Activated T-cell treated with anti-CD3 and anti-CD28 coated beads, Interleukin-2, amount 50 U/mL, for 24 hours (primary cell): Measurements from ENCODE around the gene MGAT3.
"Not testable (repeated sequence)": the region's sequence is repeated elsewhere in the genome, so short reads cannot be mapped to it uniquely, and the experiment has no call there.

Source experiments
- DNase-seq: peaks from one replicate; pipeline ENCODE4 v3.0.0-alpha.2; 2020
- H3K27ac Mint-ChIP-seq: 2 replicates; pipeline ENCODE4 v1.8.0; 2020; ENCODE audit warnings: mild to moderate bottlenecking, mixed read lengths
- H3K27me3 Mint-ChIP-seq: 2 replicates; pipeline ENCODE4 v1.8.0; 2020; ENCODE audit warnings: mixed read lengths
- H3K36me3 Mint-ChIP-seq: 2 replicates; pipeline ENCODE4 v1.8.0; 2020; ENCODE audit warnings: low read depth, mixed read lengths
- H3K4me1 Mint-ChIP-seq: 2 replicates; pipeline ENCODE4 v1.8.0; 2020; ENCODE audit warnings: low read depth, mixed read lengths
- H3K4me3 Mint-ChIP-seq: 2 replicates; pipeline ENCODE4 v1.8.0; 2020; ENCODE audit warnings: mild to moderate bottlenecking, moderate library complexity, mixed read lengths
- H3K9me3 Mint-ChIP-seq: 2 replicates; pipeline ENCODE4 v1.8.0; 2020; ENCODE audit warnings: mixed read lengths

MGAT3 gene

DNA sequence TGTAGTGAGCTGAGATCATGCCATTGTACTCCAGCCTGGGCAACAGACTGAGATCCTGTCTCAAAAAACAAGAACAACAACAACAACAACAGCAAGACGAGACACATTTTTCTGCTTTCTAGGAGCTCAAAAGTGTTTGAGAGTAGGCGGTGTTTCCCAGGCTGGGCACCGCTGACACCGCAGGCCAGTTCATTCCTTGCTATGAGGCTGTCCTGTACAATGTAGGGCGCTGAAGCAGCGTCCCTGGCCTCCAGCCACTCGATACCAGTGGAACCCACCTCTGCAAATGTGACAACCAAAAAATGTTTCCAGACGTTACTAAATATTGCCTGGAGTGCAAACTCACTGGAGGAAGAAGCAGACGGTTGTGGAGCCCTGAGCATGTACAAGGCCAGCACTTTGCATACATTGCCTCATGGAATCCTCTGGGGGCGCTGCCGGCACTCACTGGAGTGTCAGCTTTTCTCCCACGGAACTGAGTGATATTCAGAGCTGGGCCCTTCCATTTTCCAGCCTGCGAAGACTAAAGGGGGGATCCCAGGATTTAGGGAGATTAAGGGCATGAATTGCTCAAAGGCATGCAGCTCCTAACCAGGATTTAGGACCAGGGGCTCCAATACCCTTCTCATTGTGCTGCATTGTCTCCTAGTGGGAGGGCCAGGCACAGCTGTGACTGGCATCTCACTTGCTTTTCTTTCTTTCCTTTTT, 39.5 kb downstream of the MGAT3 start:
- Mint-ChIP-seq H3K27ac (no peak overlapping the region), H3K4me1 (peaks cover 7% of the 10 kb centered on the region), H3K9me3 (no peaks in the 10 kb centered on the region), H3K27me3 (no peaks in the 10 kb centered on the region), H3K36me3 (no peaks in the 10 kb centered on the region), H3K4me3 (no peak overlapping the region)
- peak; percentile 73 for DNase-seq

DNA sequence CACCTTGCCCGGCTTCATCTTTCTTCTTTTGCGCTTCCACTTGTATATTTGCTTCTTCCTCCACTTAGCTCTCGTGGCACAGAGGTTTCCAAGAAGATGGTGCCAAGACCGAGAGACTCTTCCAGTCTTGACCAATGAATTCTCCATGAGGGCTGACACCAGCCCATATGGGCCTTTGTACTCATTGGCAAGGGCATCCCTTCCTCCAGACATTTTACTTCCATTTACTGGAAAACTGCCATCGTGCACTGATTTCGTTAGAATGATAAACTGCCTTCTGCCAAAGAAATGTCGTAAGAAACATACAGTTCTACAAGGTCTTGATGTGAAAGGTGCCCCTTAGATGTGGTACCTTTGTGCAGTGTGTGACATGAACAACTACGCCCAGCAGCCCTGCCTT, 40.6 kb downstream of the MGAT3 start:
- H3K27me3 Mint-ChIP-seq, result no peaks in the 10 kb centered on the region
- H3K4me1 Mint-ChIP-seq, result peaks cover 11% of the 10 kb centered on the region
- DNase-seq, result no peak
- no peak overlapping the region for H3K27ac Mint-ChIP-seq
- peaks cover 3% of the 10 kb centered on the region for H3K36me3 Mint-ChIP-seq
- H3K9me3 Mint-ChIP-seq, result no peaks in the 10 kb centered on the region
- H3K4me3 Mint-ChIP-seq, result no peak overlapping the region

DNA sequence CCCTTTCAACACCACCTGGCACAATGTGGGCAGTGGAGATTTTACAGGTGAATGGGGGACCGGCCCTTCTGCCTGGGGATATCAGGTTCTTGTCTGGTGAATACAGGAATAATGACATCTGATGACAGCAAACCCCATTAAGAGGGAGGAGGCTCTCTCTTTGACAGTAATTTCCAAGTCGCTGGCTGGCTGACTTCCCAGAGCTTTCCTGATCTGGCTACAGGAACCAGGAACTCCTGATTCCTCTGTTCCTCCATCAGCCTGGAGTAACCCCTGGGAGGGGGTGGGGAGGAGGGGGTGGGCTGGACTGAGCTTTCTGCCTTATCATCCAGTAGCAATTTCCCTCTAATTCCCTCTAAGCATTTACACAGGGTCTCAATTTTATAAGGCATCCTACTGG, 41.6 kb downstream of the MGAT3 start:
- Mint-ChIP-seq H3K4me3 (no peak overlapping the region), H3K4me1 (peaks cover 13% of the 10 kb centered on the region), H3K27ac (no peak overlapping the region), H3K27me3 (no peaks in the 10 kb centered on the region), H3K9me3 (no peaks in the 10 kb centered on the region), H3K36me3 (peaks cover 11% of the 10 kb centered on the region)
- no peak for DNase-seq

DNA sequence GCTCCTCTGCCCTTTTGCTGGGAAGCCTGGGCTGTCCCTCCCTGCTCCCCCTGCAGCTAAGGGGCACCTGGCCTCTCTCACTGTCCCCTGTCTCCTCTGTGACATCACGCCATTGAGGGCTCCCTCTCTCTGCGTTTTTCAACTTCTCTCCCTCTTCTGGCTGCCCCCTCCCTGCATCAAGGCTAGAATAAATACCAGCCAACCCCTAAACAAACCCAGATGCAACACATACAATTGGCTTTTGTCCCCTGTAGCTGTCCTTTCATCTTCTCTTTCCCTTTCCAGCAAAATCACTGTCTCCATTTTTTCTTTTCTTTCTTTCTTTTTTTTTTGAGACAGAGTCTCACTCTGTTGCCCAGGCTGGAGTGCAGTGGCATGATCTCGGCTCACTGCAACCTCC, 42.0 kb downstream of the MGAT3 start:
- Mint-ChIP-seq H3K4me1 (peaks cover 15% of the 10 kb centered on the region), H3K4me3 (no peak overlapping the region), H3K36me3 (peaks cover 16% of the 10 kb centered on the region), H3K27ac (no peak overlapping the region), H3K27me3 (no peaks in the 10 kb centered on the region), H3K9me3 (no peaks in the 10 kb centered on the region)
- DNase-seq, result no peak

DNA sequence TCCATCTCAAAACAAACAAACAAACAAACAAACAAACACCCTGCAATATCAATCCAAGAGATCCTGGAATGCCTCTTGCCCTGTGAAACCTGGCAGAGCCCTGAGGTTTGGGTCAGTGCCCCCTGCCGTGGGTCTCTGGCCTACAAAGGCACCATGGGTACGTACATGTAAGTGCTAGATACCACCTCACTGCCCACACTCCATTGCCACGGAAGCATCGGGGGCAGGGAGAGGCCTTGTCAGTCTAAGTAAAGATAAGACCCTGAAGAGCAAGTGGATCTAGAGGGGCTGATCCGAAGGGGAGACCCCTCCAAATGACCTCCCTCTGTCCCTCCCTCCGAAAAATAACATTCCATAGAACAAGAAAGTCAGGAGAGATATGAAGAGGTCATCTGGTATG, 43.3 kb downstream of the MGAT3 start:
- no peak for DNase-seq
- Mint-ChIP-seq H3K27me3 (no peaks in the 10 kb centered on the region), H3K4me1 (peaks cover 25% of the 10 kb centered on the region), H3K4me3 (no peak overlapping the region), H3K9me3 (no peaks in the 10 kb centered on the region), H3K36me3 (peaks cover 26% of the 10 kb centered on the region), H3K27ac (no peak overlapping the region)

DNA sequence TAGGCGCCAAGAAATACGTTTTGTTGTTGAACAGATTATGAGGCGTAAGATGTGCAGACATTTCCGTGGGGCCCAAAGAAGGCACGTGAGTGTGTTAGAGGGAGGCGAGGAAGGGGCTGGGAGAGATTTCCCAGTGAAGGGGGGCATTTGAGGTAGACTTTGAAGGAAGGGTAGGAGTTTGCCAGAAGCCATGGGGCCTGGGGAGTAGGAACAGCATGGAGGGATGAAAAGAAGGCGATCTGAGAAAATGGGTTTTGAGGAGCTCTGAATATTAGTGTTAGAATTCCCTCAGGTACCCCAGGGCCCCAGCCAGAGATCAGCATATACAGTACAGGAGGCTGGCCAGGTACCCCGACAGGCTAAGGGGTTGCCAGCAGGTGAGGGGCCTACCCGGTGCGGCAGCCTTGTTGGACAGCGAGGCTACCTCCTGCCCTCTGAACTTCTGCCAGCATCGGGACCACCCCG, 44.9 kb downstream of the MGAT3 start:
- H3K4me1 Mint-ChIP-seq, result peaks cover 36% of the 10 kb centered on the region
- no peaks in the 10 kb centered on the region for H3K27me3 Mint-ChIP-seq
- DNase-seq, result no peak
- peaks cover 41% of the 10 kb centered on the region for H3K36me3 Mint-ChIP-seq
- peak overlapping the region; percentile 98 for H3K27ac Mint-ChIP-seq
- peak overlapping the region; percentile 85 for H3K4me3 Mint-ChIP-seq
- no peaks in the 10 kb centered on the region for H3K9me3 Mint-ChIP-seq

DNA sequence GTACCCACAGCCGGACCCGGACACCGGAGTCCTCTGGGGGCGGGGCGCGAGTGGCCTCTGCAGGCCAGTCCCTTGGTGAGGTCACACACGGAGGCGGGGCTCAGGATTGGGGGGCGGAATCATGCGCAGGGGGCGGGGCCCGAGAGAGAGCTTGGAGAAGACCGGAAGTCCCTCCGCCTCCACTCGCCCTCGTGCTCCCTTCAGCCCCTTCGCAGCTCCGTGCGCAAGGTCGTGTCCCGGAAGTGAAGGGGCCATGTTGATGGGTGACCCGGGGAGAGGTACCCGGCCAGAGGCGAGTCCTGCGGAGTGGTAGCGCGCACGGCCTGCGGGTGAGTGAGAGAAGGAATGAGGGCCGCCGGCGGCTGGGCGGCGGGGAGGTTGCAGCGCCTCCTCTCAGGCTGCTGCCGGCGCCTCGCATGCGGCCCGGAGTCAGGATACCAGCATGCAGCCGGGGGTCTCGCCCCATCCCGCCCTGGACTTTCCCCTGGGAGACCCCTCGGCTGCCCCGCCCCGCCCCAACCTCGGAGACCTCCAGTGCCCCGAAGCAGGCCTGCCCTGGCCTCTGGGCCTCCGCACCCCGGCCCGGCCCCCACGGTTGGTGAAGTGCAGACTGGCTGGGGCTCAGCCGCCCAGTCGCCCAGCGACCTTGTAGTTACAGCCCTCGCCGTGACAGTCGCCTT, 45.4 kb downstream of the MGAT3 start, which contains the start of gene MIEF1:
MIEF1 (plus strand) TSS at position 182 of the 680 bp plus-strand sequence. CDS start 9,005 bp downstream, outside the sequence.
- peaks cover 40% of the 10 kb centered on the region for H3K4me1 Mint-ChIP-seq
- peak within 1 kb of the TSS; percentile 85 for H3K4me3 Mint-ChIP-seq
- H3K36me3 Mint-ChIP-seq, result peaks cover 47% of the 10 kb centered on the region
- DNase-seq, result peak; percentile 94
- peak within 1 kb of the TSS; percentile 98 for H3K27ac Mint-ChIP-seq
- H3K9me3 Mint-ChIP-seq, result no peaks in the 10 kb centered on the region
- no peaks in the 10 kb centered on the region for H3K27me3 Mint-ChIP-seq

DNA sequence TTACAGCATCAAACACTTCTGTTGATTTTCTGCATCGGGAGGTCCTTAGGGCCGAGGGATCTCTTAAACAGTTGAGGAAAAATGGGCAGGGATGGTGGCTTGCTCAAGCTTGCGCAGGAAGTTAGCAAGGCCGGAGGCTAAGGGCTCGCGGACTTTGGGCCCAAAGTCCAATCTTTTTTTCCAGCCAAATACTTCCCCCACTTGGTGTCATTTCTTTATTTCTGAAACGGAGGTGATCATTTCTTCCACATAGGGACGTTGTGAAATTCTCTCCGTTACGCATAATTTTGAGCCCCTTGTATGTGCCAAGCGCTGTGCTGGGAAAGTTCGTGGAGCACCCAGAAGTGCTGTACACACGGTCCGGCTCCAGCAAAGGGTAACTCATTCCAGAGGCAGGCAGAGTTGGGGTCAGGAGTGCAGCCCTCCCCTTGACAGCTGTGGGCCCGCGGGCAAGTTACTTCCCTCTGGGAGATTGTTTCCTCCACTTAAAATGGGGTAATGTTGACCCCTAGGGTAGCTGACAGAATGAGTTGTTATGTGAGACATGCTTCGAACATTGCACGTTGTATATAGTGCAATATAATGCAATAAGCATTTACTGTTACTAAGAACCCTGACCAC, 46.1 kb downstream of the MGAT3 start:
- Mint-ChIP-seq H3K27me3 (no peaks in the 10 kb centered on the region), H3K4me1 (peaks cover 39% of the 10 kb centered on the region), H3K9me3 (no peaks in the 10 kb centered on the region), H3K36me3 (peaks cover 51% of the 10 kb centered on the region), H3K4me3 (peak overlapping the region; percentile 85), H3K27ac (peak overlapping the region; percentile 98)
- no peak for DNase-seq

DNA sequence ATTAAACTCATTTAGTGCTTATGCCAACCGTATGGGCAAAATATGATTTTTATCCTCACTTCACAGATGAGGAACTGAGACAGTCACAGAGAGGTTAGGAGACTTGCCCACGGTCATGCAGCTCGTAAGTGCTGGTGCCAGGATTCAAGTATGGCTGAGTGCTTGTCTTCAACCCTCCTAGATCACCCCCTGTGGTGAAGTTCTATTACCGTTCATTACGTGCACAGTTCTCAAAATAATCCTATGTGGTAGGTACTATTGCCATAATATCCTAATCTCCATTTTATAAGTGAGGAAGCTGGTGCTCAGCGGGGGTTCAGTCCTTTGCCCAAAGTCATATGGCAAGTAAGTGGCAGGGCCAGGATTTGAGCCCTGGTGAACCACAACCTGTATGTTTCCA, 46.8 kb downstream of the MGAT3 start:
- no peak for DNase-seq
- Mint-ChIP-seq H3K27me3 (no peaks in the 10 kb centered on the region), H3K27ac (peak overlapping the region; percentile 98), H3K36me3 (peaks cover 59% of the 10 kb centered on the region), H3K9me3 (no peaks in the 10 kb centered on the region), H3K4me3 (peak overlapping the region; percentile 85), H3K4me1 (peaks cover 44% of the 10 kb centered on the region)

DNA sequence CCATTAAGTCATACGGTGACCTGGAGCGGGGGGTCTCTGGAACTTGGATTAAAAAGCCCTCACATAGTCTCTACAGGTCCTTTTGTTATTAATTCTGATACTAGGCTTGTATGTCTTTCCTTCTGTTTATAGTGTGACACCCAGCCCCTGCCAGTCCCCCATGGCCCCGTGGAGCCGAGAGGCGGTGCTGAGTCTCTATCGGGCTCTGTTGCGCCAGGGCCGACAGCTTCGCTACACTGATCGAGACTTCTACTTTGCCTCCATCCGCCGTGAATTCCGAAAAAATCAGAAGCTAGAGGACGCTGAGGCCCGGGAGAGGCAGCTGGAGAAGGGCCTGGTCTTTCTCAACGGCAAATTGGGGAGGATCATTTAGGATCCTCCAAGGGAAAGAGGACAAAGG, 47.3 kb downstream of the MGAT3 start:
- peaks cover 45% of the 10 kb centered on the region for H3K4me1 Mint-ChIP-seq
- no peak for DNase-seq
- H3K36me3 Mint-ChIP-seq, result peaks cover 62% of the 10 kb centered on the region

DNA sequence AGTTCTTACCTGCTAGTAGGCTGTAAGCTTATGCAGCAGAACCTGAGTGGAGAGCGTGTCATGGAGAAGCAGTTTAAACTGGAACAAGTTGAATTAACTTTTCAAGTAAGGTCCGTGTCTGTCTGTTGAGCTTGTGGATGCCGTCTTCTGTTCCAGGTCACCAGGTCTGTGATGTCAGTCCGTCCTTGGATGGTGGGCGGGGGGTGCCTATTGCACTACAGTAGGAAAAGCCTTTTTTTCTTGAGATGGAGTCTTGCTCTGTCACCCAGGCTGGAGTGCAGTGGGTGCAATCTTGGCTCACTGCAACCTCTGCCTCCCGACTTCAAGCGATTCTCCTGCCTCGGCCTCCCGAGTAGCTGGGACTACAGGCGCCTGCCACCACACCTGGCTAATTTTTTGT, 50.2 kb downstream of the MGAT3 start:
- peak overlapping the region; percentile 54 for H3K27ac Mint-ChIP-seq

More for the DNA sequence above, 47.3 kb downstream of the MGAT3 start:
- H3K9me3 Mint-ChIP-seq, result no peaks in the 10 kb centered on the region
- no peaks in the 10 kb centered on the region for H3K27me3 Mint-ChIP-seq
- H3K4me3 Mint-ChIP-seq, result peak overlapping the region; percentile 85
- H3K27ac Mint-ChIP-seq, result peak overlapping the region; percentile 98

DNA sequence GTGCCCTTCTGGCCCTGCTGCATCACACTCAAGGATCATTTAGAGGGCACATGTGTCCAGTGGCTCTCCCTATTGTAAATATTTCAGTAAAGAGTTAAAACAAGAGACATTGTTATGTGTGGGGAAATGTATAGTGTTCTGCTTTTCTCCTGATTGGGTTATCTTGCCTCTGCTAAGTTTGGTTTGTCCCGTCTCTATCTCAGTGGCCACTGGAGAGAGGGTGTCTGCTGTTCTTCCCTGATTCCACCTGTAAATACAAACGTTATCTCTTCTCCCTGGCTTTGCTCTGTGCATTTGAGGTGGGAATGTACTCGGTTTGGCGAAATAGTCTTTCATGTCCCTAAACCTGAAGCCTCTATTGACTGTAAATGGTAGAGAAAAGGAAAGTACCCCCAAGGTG, 51.6 kb downstream of the MGAT3 start:
- Mint-ChIP-seq H3K9me3 (no peaks in the 10 kb centered on the region), H3K4me1 (peaks cover 48% of the 10 kb centered on the region), H3K36me3 (peaks cover 93% of the 10 kb centered on the region), H3K27ac (peak overlapping the region; percentile 83), H3K4me3 (no peak overlapping the region), H3K27me3 (no peaks in the 10 kb centered on the region)
- DNase-seq, result no peak

More for the DNA sequence above, 50.2 kb downstream of the MGAT3 start:
- not testable (repeated sequence) for DNase-seq, H3K27me3 Mint-ChIP-seq, H3K9me3 Mint-ChIP-seq, H3K4me3 Mint-ChIP-seq
- Mint-ChIP-seq H3K4me1 (peaks cover 49% of the 10 kb centered on the region), H3K36me3 (peaks cover 91% of the 10 kb centered on the region)

DNA sequence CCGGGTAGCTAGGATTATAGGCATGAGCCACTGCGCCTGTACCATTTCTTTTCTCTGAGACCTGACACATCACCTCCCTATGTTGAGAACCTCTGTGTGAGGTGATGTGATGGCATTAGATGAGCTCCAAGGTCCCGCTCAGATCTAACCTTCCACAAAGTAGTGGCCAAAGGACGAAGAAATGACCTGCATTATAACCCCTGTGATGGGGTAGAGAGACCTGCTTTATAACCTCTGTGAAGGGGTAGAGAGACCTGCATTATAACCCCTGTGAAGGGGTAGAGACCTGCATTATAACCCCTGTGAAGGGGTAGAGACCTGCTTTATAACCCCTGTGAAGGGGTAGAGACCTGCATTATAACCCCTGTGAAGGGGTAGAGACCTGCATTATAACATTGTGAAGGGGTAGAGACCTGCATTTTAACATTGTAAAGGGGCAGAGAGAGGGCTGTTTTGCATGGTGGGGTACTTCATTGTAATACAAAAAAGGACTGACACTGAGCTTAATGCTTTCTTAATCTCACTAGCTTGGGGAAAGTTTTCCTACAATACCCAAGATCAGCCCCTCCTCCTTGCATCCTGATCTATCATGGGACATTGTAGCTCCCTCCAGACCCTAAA, 53.8 kb downstream of the MGAT3 start:
- H3K9me3 Mint-ChIP-seq, result no peaks in the 10 kb centered on the region
- H3K27ac Mint-ChIP-seq, result peak overlapping the region; percentile 22
- peaks cover 49% of the 10 kb centered on the region for H3K4me1 Mint-ChIP-seq
- no peaks in the 10 kb centered on the region for H3K27me3 Mint-ChIP-seq
- H3K4me3 Mint-ChIP-seq, result no peak overlapping the region
- peaks cover 97% of the 10 kb centered on the region for H3K36me3 Mint-ChIP-seq
- DNase-seq, result no peak

DNA sequence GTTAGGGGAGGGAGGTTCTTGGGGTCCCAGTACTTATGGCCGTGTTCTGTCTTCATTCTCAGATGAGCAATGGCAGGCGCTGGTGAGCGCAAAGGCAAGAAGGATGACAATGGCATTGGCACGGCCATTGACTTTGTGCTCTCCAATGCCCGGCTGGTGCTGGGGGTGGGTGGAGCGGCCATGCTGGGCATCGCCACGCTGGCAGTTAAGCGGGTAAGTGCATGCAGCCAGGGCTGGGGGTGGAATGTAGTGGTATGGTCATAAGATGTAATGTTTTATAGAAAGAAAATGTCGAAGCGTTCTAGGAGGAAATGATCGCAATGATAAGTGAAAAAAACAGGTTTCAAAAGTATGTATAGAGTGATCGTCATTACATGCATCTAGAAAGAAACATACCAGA, 54.4 kb downstream of the MGAT3 start:
- peaks cover 97% of the 10 kb centered on the region for H3K36me3 Mint-ChIP-seq
- H3K27ac Mint-ChIP-seq, result peak overlapping the region; percentile 22

More for the DNA sequence above, 54.4 kb downstream of the MGAT3 start:
- Mint-ChIP-seq H3K27me3 (no peaks in the 10 kb centered on the region), H3K9me3 (no peaks in the 10 kb centered on the region), H3K4me3 (no peak overlapping the region), H3K4me1 (peaks cover 49% of the 10 kb centered on the region)
- no peak for DNase-seq
